Kidney (tissue), 14 donors: ENCODE results near the gene PNMA1. TPM values are rescaled to one million over a fixed set of nuclear protein-coding genes. Genes with fewer than 3 reads are reported as not detected.

Experiments
- DNase-seq, 5 donors: peaks; one replicate each; pipeline ENCODE4 v3.0.0-alpha.2; 2013 to 2020
- FAIRE-seq: peaks from 2 replicates; lab custom pipeline; 2012; peaks lifted over from hg19 to GRCh38; lab: Jason Lieb, UNC
- H3K27ac ChIP-seq, 2 donors: one replicate each; pipeline ENCODE4 v1.7.0; 2013; ENCODE audit warnings: low read depth in 2 of 2, low read length in 2 of 2, inconsistent platforms in 1 of 2
- H3K27me3 ChIP-seq: one replicate; pipeline ENCODE4 v1.7.1; 2013; ENCODE audit warnings: low read length, inconsistent platforms; ENCODE audit not compliant: control insufficient read depth, insufficient read depth
- H3K36me3 ChIP-seq, 3 donors: one replicate each; pipeline versions ENCODE4 v1.7.0 to v1.7.1; 2013; ENCODE audit warnings: low read length in 3 of 3, control low read depth in 1 of 3, inconsistent platforms in 1 of 3; ENCODE audit not compliant: insufficient read depth in 3 of 3, control insufficient read depth in 2 of 3
- H3K4me1 ChIP-seq, 3 donors: one replicate each; pipeline versions ENCODE4 v1.7.0 to v1.7.1; 2013; ENCODE audit warnings: low read length in 3 of 3, inconsistent platforms in 1 of 3, low read depth in 1 of 3; ENCODE audit not compliant: control insufficient read depth in 2 of 3, insufficient read depth in 2 of 3
- H3K4me3 ChIP-seq, 3 donors: one replicate each; pipeline versions ENCODE4 v1.7.0 to v1.8.1; 2013; ENCODE audit warnings: low read length in 3 of 3, control low read depth in 1 of 3, inconsistent platforms in 1 of 3
- H3K9ac ChIP-seq, 3 donors: one replicate each; pipeline versions ENCODE4 v1.7.0 to v1.7.1; 2013; ENCODE audit warnings: low read length in 3 of 3, control low read depth in 1 of 3, inconsistent platforms in 1 of 3
- H3K9me3 ChIP-seq, 3 donors: one replicate each; pipeline versions ENCODE4 v1.7.0 to v1.7.1; 2013; ENCODE audit warnings: low read length in 3 of 3, control low read depth in 1 of 3, inconsistent platforms in 1 of 3; ENCODE audit not compliant: control insufficient read depth in 2 of 3, insufficient read depth in 1 of 3
- CTCF ChIP-seq: IDR thresholded peaks from 3 replicates; pipeline ENCODE4 v1.5.1; 2012; ENCODE audit warnings: mild to moderate bottlenecking, moderate library complexity, borderline replicate concordance; ENCODE audit not compliant: insufficient read depth; ENCODE audit errors: extremely low read depth
- intact Hi-C: fragments of 100-400 bp; cut with DNase I; formaldehyde crosslinking; loops from one replicate; pipeline ENCODE4 v1.11.1; 2022
- polyA plus RNA-seq: library from polyadenylated mRNA; stranded (reverse); fragments of 350-450 nt; fragmentation: Illumina TruSeq; extraction: RNeasy Lipid Tissue Mini Kit (QIAGEN cat#74804); gene quantifications from one replicate; pipeline ENCODE4 v1.2.3, GENCODE V29; 2014; ENCODE audit warnings: low read depth, low replicate concordance; ENCODE audit not compliant: insufficient read depth
- total RNA-seq: library from RNA; stranded (reverse); fragmentation: NEBNext Ultra II Directional; extraction: Animal tissue kit (Norgen Biotek cat#: 25700); gene quantifications from one replicate; pipeline ENCODE4 v1.2.1, GENCODE V29; 2021
- donor health status: control.
- donor health status: control.
- donor health status: control.
- donor health status: control.
- donor health status: control.
- donor health status: DM: yes; HTN: yes; CAD: no.
- donor health status: Normal renal cell carcinoma (clear cell type).

The PNMA1 gene
- total and polyA plus RNA-seq, 2 donors from 2014 or later = 34.6 to 53.1 TPM

- Histone ChIP-seq H3K4me3 (no peak overlapping the region), H3K9ac (peak overlapping the region in 1 of 3 donors; percentile 43), H3K4me1 (peaks cover 3 to 29% (median 22%) of the 10 kb centered on the region in 3 donors), H3K9me3 (no peaks in the 10 kb centered on the region), H3K27ac (peak overlapping the region in 1 of 2 donors; percentile 13), H3K27me3 (no peaks in the 10 kb centered on the region), H3K36me3 (peaks cover 10 to 64% (median 25%) of the 10 kb centered on the region in 3 donors)
- TF ChIP-seq CTCF = no peak
- FAIRE-seq = no peak
- intact Hi-C loops = no loop called here
- DNase-seq = no peak
Measured at GRCh38 chr14:73721101-73721821, 7.1 kb upstream of the PNMA1 start.

GRCh38 chr14:73720636-73721035 is 6.5 kb upstream of the PNMA1 start:
- H3K4me1 ChIP-seq = peaks cover 3 to 29% (median 22%) of the 10 kb centered on the region in 3 donors
- peaks cover 10 to 58% (median 27%) of the 10 kb centered on the region in 3 donors for H3K36me3 ChIP-seq
- DNase-seq = no peak
- no peaks in the 10 kb centered on the region for H3K9me3 ChIP-seq
- H3K9ac ChIP-seq = peak overlapping the region in 1 of 3 donors; percentile 43
- no peak overlapping the region for H3K27ac ChIP-seq
- intact Hi-C loops = no loop called here
- no peak overlapping the region for H3K4me3 ChIP-seq
- H3K27me3 ChIP-seq = no peaks in the 10 kb centered on the region
- TF ChIP-seq CTCF = no peak
- FAIRE-seq = no peak

GRCh38 chr14:73719791-73720190 is 5.6 kb upstream of the PNMA1 start:
- intact Hi-C loops = no loop called here

More at GRCh38 chr14:73719791-73720190, 5.6 kb upstream of the PNMA1 start:
- Histone ChIP-seq H3K4me3 (no peak overlapping the region), H3K27ac (no peak overlapping the region), H3K4me1 (peaks cover 4 to 27% (median 15%) of the 10 kb centered on the region in 3 donors), H3K36me3 (peaks cover 5 to 52% (median 19%) of the 10 kb centered on the region in 3 donors), H3K27me3 (no peaks in the 10 kb centered on the region), H3K9me3 (no peaks in the 10 kb centered on the region), H3K9ac (no peak overlapping the region)
- FAIRE-seq (no peak), DNase-seq (no peak)
- TF ChIP-seq CTCF = no peak
